Upper lobe of right lung (tissue), 1 donor: ENCODE measurements around the gene ZFPL1. TPM values are rescaled to one million over a fixed set of nuclear protein-coding genes. Genes with fewer than 3 reads are reported as not detected.
A peak's percentile ranks its signal among the peaks of the same experiment; 100 is the strongest.

Source experiments
- ATAC-seq: fragments of 200-7000 bp; cut with Tn5 transposase; one replicate; pipeline ENCODE4 v1.9.1; 2020; ENCODE audit warnings: mild to moderate bottlenecking, moderate library complexity
- DNase-seq: peaks from one replicate; pipeline ENCODE4 v3.0.0-alpha.2; 2020
- H3K27ac ChIP-seq: fragments of 200-600 bp; one replicate; pipeline ENCODE4 v1.8.0; 2022
- H3K27me3 ChIP-seq: fragments of 200-600 bp; one replicate; pipeline ENCODE4 v1.8.0; 2022; ENCODE audit warnings: mild to moderate bottlenecking
- H3K36me3 ChIP-seq: fragments of 200-600 bp; one replicate; pipeline ENCODE4 v1.8.0; 2022
- H3K4me1 ChIP-seq: fragments of 200-600 bp; one replicate; pipeline ENCODE4 v1.8.0; 2022
- H3K4me3 ChIP-seq: fragments of 200-600 bp; one replicate; pipeline ENCODE4 v1.8.0; 2022; ENCODE audit warnings: mild to moderate bottlenecking
- H3K9me3 ChIP-seq: fragments of 200-600 bp; one replicate; pipeline ENCODE4 v1.8.0; 2022
- CTCF ChIP-seq: fragments of 200-600 bp; IDR thresholded peaks from one replicate; pipeline ENCODE4 v1.8.0; 2022; ENCODE audit warnings: antibody characterized with exemption
- intact Hi-C: fragments of 100-400 bp; cut with DNase I; formaldehyde crosslinking; loops from one replicate; pipeline ENCODE4 v1.11.0; 2022
- total RNA-seq: library from RNA; stranded (reverse); fragmentation: NEBNext Ultra II Directional; extraction: Animal tissue kit (Norgen Biotek cat#: 25700); gene quantifications from one replicate; pipeline ENCODE4 v1.2.1, GENCODE V29; 2021
- donor health status: DM: no; HTN: yes; CAD: no; lungs with severe emphysema.

The ZFPL1 gene
- total RNA-seq, 1 donor from 2014 or later = 32.1 TPM

- Histone ChIP-seq H3K4me3 (no peak overlapping the region), H3K27ac (peak overlapping the region; percentile 8), H3K9me3 (no peaks in the 10 kb centered on the region), H3K27me3 (no peaks in the 10 kb centered on the region), H3K36me3 (peaks cover 23% of the 10 kb centered on the region), H3K4me1 (no peaks in the 10 kb centered on the region)
- intact Hi-C loops = no loop called here
- no peak for DNase-seq
- no peak for TF ChIP-seq CTCF
- ATAC-seq = no peak
Measured at GRCh38 chr11:65104628-65105027, 20.6 kb downstream of the ZFPL1 start.

- intact Hi-C loops = no loop called here
- Histone ChIP-seq H3K36me3 (peaks cover 26% of the 10 kb centered on the region), H3K27me3 (no peaks in the 10 kb centered on the region), H3K27ac (no peak overlapping the region), H3K4me3 (no peak overlapping the region), H3K9me3 (no peaks in the 10 kb centered on the region), H3K4me1 (peaks cover 9% of the 10 kb centered on the region)
- DNase-seq = no peak
- no peak for TF ChIP-seq CTCF
- ATAC-seq = no peak
Measured at GRCh38 chr11:65107078-65107477, 23.1 kb downstream of the ZFPL1 start.

GRCh38 chr11:65107751-65108468 is 23.9 kb downstream of the ZFPL1 start:
- Histone ChIP-seq H3K9me3 (no peaks in the 10 kb centered on the region), H3K4me3 (no peak overlapping the region), H3K27ac (no peak overlapping the region), H3K4me1 (peaks cover 18% of the 10 kb centered on the region), H3K36me3 (peaks cover 26% of the 10 kb centered on the region), H3K27me3 (no peaks in the 10 kb centered on the region)
- ATAC-seq = no peak
- intact Hi-C loops = no loop called here
- DNase-seq = no peak
- TF ChIP-seq CTCF = no peak

- Histone ChIP-seq H3K4me3 (no peak overlapping the region), H3K27me3 (no peaks in the 10 kb centered on the region), H3K27ac (no peak overlapping the region), H3K4me1 (peaks cover 24% of the 10 kb centered on the region), H3K36me3 (peaks cover 26% of the 10 kb centered on the region), H3K9me3 (no peaks in the 10 kb centered on the region)
- no peak for DNase-seq
- TF ChIP-seq CTCF = no peak
- intact Hi-C loops = no loop called here
- ATAC-seq = no peak
Measured at GRCh38 chr11:65108469-65109123, 24.6 kb downstream of the ZFPL1 start.

- Histone ChIP-seq H3K36me3 (peaks cover 26% of the 10 kb centered on the region), H3K27me3 (no peaks in the 10 kb centered on the region), H3K4me1 (peaks cover 25% of the 10 kb centered on the region), H3K4me3 (no peak overlapping the region), H3K9me3 (no peaks in the 10 kb centered on the region), H3K27ac (no peak overlapping the region)
- no peak for TF ChIP-seq CTCF
- intact Hi-C loops = no loop called here
- ATAC-seq = no peak
- no peak for DNase-seq
Measured at GRCh38 chr11:65109231-65110198, 25.5 kb downstream of the ZFPL1 start.
